IMR-90 (cell line): ENCODE measurements around the gene CNTRL.

ENCODE experiments used
- CTCF ChIP-seq: conservative IDR thresholded peaks from 2 replicates; pipeline ENCODE4 v1.5.1; 2012; ENCODE audit warnings: mild to moderate bottlenecking, low read depth, low read length, improper control_type of control experiment
- POLR2A ChIP-seq: IDR thresholded peaks from 2 replicates; pipeline ENCODE4 v1.6.1; 2012; ENCODE audit warnings: mild to moderate bottlenecking, low read depth, low read length
- RAD21 ChIP-seq: IDR thresholded peaks from 2 replicates; pipeline ENCODE4 v1.6.1; 2012; ENCODE audit warnings: low read length, improper control_type of control experiment
- USF2 ChIP-seq: fragments of 150-350 bp; IDR thresholded peaks from 2 replicates; pipeline ENCODE4 v1.6.1; 2017; ENCODE audit warnings: mild to moderate bottlenecking, antibody characterized with exemption, low read length, low read depth
- TF ChIP-seq, protein P1 (sequence below): fragments of 150-350 bp; IDR thresholded peaks from 2 replicates; pipeline ENCODE4 v1.6.1; 2016; ENCODE audit warnings: low read depth, mild to moderate bottlenecking, low read length, moderate library complexity, borderline replicate concordance

GRCh38 chr9:121213136-121213806, 138.5 kb downstream of the CNTRL start:
- TF ChIP-seq POLR2A (0 out of 2 replicates have a peak, but pooled peaks have one; percentile 55), CTCF (peak; percentile 98), RAD21 (peak; percentile 100), USF2 (no peak)
- TF ChIP-seq, protein P1, sequence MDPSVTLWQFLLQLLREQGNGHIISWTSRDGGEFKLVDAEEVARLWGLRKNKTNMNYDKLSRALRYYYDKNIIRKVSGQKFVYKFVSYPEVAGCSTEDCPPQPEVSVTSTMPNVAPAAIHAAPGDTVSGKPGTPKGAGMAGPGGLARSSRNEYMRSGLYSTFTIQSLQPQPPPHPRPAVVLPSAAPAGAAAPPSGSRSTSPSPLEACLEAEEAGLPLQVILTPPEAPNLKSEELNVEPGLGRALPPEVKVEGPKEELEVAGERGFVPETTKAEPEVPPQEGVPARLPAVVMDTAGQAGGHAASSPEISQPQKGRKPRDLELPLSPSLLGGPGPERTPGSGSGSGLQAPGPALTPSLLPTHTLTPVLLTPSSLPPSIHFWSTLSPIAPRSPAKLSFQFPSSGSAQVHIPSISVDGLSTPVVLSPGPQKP = no peak
